ENCODE results near the gene CAPN13. TPM values are rescaled to one million over a fixed set of nuclear protein-coding genes. Genes with fewer than 3 reads are reported as not detected.

The CAPN13 gene
- polyA plus RNA-seq, 1 of the 3 experiments (the other 2 are of a cell fraction) = not detected

DNA sequence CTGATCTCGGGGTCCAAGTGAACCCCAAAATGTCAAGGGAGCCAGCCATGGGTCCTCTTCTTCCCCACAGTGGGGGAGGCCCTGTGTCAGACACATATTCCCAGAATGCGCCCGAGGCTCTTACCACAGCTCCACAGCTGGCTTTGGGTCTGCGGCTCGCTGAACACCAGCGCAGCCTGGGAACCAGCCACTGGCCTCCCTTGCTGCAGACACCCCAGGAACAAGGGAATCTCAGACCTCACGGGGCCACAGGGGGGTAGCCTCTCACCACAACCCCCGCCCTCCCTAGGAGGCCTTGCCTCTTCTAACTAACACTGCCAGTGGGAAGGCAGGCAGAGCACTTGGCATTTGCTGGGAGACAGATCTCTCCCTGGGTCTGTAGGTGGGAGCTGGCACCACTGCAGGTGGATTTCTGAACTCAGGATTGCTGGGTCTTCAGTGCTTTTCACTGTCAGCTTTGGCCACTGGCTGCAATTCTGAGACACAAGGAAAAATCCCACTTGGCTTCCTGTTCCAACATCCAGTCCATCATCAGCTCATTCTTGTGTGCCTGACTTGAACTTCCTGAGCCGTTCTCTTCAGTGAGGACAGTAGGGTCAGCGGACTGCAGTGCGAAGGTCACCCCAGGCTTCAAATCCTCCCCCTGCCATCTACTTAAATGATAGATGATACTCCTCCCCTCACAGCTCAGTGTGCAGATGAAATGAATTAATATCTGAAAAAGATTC is 128.7 kb downstream of the CAPN13 start:
- POLR2A ChIA-PET = no interaction called here
- Histone ChIP-seq H3K9me2 (no peaks in the 10 kb centered on the region; the same call in 1 of the 2 replicates), H3K27me3 (ENCODE audit: insufficient read depth) (no peaks in the 10 kb centered on the region), H3K79me2 (ENCODE audit: insufficient read depth) (no peaks in the 10 kb centered on the region), H3K4me2 (no peak overlapping the region), H3K4me1 (ENCODE audit: control insufficient read depth in 1 of 2, insufficient read depth in 2 of 2, low read depth in 1 of 2, low read length in 1 of 2) (peaks cover 0 to 4% of the 10 kb centered on the region in 2 experiments; a peak in 1 of 4 replicates), H3K4me3 (ENCODE audit: low read depth in 2 of 2, low read length in 1 of 2) (no peak overlapping the region), H4K20me1 (ENCODE audit: insufficient read depth) (no peaks in the 10 kb centered on the region), H3K27ac (ENCODE audit: low read depth in 2 of 2, low read length in 1 of 2) (no peak overlapping the region), H3K9me3 (no peaks in the 10 kb centered on the region), H2AFZ (ENCODE audit: low read depth) (no peak overlapping the region), H3F3A (replicated peaks; ENCODE audit: insufficient read depth) (no peaks in the 10 kb centered on the region), H3K36me3 (replicated peaks in 1 of 2; ENCODE audit: control insufficient read depth in 1 of 2, insufficient read depth in 2 of 2, low read length in 1 of 2) (no peaks in the 10 kb centered on the region), H3K9ac (no peak overlapping the region)
- TF ChIP-seq FOSL2 (IDR thresholded peaks at IDR 0.05; ENCODE audit: borderline replicate concordance, low read depth) (no peak), EP300 (IDR thresholded peaks at IDR 0.05; ENCODE audit: borderline replicate concordance in 1 of 2, low read depth in 1 of 2, low read length in 1 of 2) (no peak), ELF1 (IDR thresholded peaks at IDR 0.05) (no peak), YY1 (IDR thresholded peaks at IDR 0.05; ENCODE audit: low read depth) (no peak), SMC3 (IDR thresholded peaks at IDR 0.05; ENCODE audit: low read depth, low read length) (no peak), RAD21 (IDR thresholded peaks at IDR 0.05; ENCODE audit: low read length) (no peak), RXRA (IDR thresholded peaks at IDR 0.05; ENCODE audit: borderline replicate concordance, low read depth) (no peak)
- TF ChIP-seq, protein P1, sequence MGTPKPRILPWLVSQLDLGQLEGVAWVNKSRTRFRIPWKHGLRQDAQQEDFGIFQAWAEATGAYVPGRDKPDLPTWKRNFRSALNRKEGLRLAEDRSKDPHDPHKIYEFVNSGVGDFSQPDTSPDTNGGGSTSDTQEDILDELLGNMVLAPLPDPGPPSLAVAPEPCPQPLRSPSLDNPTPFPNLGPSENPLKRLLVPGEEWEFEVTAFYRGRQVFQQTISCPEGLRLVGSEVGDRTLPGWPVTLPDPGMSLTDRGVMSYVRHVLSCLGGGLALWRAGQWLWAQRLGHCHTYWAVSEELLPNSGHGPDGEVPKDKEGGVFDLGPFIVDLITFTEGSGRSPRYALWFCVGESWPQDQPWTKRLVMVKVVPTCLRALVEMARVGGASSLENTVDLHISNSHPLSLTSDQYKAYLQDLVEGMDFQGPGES (IDR thresholded peaks at IDR 0.05; ENCODE audit: low read depth, low read length) = no peak
- TF ChIP-seq, protein P2, sequence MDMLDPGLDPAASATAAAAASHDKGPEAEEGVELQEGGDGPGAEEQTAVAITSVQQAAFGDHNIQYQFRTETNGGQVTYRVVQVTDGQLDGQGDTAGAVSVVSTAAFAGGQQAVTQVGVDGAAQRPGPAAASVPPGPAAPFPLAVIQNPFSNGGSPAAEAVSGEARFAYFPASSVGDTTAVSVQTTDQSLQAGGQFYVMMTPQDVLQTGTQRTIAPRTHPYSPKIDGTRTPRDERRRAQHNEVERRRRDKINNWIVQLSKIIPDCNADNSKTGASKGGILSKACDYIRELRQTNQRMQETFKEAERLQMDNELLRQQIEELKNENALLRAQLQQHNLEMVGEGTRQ (IDR thresholded peaks at IDR 0.05; ENCODE audit: borderline replicate concordance, low read depth, low read length) = no peak
- TF ChIP-seq, protein P3, sequence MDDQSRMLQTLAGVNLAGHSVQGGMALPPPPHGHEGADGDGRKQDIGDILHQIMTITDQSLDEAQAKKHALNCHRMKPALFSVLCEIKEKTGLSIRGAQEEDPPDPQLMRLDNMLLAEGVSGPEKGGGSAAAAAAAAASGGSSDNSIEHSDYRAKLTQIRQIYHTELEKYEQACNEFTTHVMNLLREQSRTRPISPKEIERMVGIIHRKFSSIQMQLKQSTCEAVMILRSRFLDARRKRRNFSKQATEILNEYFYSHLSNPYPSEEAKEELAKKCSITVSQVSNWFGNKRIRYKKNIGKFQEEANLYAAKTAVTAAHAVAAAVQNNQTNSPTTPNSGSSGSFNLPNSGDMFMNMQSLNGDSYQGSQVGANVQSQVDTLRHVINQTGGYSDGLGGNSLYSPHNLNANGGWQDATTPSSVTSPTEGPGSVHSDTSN (IDR thresholded peaks at IDR 0.05) = no peak
- TF ChIP-seq, protein P4, sequence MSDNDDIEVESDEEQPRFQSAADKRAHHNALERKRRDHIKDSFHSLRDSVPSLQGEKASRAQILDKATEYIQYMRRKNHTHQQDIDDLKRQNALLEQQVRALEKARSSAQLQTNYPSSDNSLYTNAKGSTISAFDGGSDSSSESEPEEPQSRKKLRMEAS (IDR thresholded peaks at IDR 0.05; ENCODE audit: low read depth) = no peak
- TF ChIP-seq, protein P5, sequence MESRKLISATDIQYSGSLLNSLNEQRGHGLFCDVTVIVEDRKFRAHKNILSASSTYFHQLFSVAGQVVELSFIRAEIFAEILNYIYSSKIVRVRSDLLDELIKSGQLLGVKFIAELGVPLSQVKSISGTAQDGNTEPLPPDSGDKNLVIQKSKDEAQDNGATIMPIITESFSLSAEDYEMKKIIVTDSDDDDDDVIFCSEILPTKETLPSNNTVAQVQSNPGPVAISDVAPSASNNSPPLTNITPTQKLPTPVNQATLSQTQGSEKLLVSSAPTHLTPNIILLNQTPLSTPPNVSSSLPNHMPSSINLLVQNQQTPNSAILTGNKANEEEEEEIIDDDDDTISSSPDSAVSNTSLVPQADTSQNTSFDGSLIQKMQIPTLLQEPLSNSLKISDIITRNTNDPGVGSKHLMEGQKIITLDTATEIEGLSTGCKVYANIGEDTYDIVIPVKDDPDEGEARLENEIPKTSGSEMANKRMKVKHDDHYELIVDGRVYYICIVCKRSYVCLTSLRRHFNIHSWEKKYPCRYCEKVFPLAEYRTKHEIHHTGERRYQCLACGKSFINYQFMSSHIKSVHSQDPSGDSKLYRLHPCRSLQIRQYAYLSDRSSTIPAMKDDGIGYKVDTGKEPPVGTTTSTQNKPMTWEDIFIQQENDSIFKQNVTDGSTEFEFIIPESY (IDR thresholded peaks at IDR 0.05; ENCODE audit: borderline replicate concordance, low read depth) = no peak
- DNase-seq = no peak
- WGBS (ENCODE audit: low lambda C conversion rate) = 83% methylated on average over 10 of the region's 11 CpGs
- CTCF ChIA-PET = interaction anchor here (0.8 to 1.6 kb wide), 3 partner anchors 14 to 514 kb away, joined by 3 to 4 read pairs (median 3); no protein-coding TSS in a partner anchor

All from SK-N-SH (cell line).